HL-60 (cell line): ENCODE results near the gene NDUFS5.

Experiments
- GABPA ChIP-seq: IDR thresholded peaks from 2 replicates; pipeline ENCODE4 v1.6.1; 2012; ENCODE audit warnings: low read depth
- TF ChIP-seq, protein P1 (sequence below): IDR thresholded peaks from one replicate; pipeline ENCODE4 v1.5.1; 2011; ENCODE audit warnings: low read length, control low read depth, inconsistent platforms; ENCODE audit not compliant: insufficient read depth
- TF ChIP-seq, protein P2 (sequence below): IDR thresholded peaks from 2 replicates; pipeline ENCODE4 v1.6.1; 2012; ENCODE audit warnings: low read depth; ENCODE audit not compliant: insufficient replicate concordance

DNA sequence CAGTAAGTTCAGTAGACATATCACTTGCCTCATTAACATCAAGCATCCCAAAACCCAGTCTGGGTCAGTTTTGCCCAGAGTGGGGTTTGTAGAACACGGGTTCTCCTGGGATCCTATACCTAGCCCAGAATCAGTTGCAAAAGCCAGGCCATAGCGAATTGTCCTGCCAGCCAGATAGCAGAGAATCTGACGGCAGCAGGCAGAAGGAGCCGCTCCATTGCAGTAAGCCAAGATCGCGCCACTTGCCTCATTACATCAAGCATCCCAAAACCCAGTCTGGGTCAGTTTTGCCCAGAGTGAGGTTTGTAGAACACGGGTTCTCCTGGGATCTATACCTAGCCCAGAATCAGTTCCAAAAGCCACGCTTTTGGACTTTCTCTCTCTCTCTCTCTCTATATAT lies 19.1 kb downstream of the NDUFS5 start:
- TF ChIP-seq, protein P1, sequence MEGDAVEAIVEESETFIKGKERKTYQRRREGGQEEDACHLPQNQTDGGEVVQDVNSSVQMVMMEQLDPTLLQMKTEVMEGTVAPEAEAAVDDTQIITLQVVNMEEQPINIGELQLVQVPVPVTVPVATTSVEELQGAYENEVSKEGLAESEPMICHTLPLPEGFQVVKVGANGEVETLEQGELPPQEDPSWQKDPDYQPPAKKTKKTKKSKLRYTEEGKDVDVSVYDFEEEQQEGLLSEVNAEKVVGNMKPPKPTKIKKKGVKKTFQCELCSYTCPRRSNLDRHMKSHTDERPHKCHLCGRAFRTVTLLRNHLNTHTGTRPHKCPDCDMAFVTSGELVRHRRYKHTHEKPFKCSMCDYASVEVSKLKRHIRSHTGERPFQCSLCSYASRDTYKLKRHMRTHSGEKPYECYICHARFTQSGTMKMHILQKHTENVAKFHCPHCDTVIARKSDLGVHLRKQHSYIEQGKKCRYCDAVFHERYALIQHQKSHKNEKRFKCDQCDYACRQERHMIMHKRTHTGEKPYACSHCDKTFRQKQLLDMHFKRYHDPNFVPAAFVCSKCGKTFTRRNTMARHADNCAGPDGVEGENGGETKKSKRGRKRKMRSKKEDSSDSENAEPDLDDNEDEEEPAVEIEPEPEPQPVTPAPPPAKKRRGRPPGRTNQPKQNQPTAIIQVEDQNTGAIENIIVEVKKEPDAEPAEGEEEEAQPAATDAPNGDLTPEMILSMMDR, result no peak
- TF ChIP-seq, protein P2, sequence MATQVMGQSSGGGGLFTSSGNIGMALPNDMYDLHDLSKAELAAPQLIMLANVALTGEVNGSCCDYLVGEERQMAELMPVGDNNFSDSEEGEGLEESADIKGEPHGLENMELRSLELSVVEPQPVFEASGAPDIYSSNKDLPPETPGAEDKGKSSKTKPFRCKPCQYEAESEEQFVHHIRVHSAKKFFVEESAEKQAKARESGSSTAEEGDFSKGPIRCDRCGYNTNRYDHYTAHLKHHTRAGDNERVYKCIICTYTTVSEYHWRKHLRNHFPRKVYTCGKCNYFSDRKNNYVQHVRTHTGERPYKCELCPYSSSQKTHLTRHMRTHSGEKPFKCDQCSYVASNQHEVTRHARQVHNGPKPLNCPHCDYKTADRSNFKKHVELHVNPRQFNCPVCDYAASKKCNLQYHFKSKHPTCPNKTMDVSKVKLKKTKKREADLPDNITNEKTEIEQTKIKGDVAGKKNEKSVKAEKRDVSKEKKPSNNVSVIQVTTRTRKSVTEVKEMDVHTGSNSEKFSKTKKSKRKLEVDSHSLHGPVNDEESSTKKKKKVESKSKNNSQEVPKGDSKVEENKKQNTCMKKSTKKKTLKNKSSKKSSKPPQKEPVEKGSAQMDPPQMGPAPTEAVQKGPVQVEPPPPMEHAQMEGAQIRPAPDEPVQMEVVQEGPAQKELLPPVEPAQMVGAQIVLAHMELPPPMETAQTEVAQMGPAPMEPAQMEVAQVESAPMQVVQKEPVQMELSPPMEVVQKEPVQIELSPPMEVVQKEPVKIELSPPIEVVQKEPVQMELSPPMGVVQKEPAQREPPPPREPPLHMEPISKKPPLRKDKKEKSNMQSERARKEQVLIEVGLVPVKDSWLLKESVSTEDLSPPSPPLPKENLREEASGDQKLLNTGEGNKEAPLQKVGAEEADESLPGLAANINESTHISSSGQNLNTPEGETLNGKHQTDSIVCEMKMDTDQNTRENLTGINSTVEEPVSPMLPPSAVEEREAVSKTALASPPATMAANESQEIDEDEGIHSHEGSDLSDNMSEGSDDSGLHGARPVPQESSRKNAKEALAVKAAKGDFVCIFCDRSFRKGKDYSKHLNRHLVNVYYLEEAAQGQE, result no peak
- no peak for TF ChIP-seq GABPA
